GM19043 (cell line): ENCODE measurements around the gene KITLG.
"Not testable (repeated sequence)": the region's sequence is repeated elsewhere in the genome, so short reads cannot be mapped to it uniquely, and the experiment has no call there.

ENCODE experiments used
- ATAC-seq: cut with Tn5 transposase; IDR thresholded peaks from one replicate; pipeline ENCODE4 v1.9.1; 2021; ENCODE audit warnings: low read depth; ENCODE audit not compliant: unreplicated experiment

KITLG gene

GRCh38 chr12:88577537-88577936, 2.7 kb downstream of the KITLG start:
- no peak for ATAC-seq

- no peak for ATAC-seq
These were observed 3.4 kb downstream of the KITLG start for GRCh38 chr12:88576866-88577265.

- ATAC-seq, result no peak
These were observed 4.8 kb downstream of the KITLG start for GRCh38 chr12:88575361-88575970.

- ATAC-seq, result no peak
These were observed 6.0 kb downstream of the KITLG start for GRCh38 chr12:88574278-88574677.

GRCh38 chr12:88573583-88573982, 6.7 kb downstream of the KITLG start:
- ATAC-seq, result no peak

GRCh38 chr12:88572781-88573549, 7.3 kb downstream of the KITLG start:
- no peak for ATAC-seq

GRCh38 chr12:88571543-88571942, 8.7 kb downstream of the KITLG start:
- no peak for ATAC-seq

GRCh38 chr12:88570103-88570502, 10.2 kb downstream of the KITLG start:
- ATAC-seq, result no peak

- no peak for ATAC-seq
These were observed 13.8 kb downstream of the KITLG start for GRCh38 chr12:88566430-88566829.

- ATAC-seq, result no peak
These were observed 17.3 kb downstream of the KITLG start for GRCh38 chr12:88562846-88563582.

- no peak for ATAC-seq
These were observed 18.1 kb downstream of the KITLG start for GRCh38 chr12:88562151-88562550.

GRCh38 chr12:88559772-88560171, 20.5 kb downstream of the KITLG start:
- no peak for ATAC-seq

GRCh38 chr12:88559199-88559598, 21.1 kb downstream of the KITLG start:
- no peak for ATAC-seq

GRCh38 chr12:88558340-88558867, 21.9 kb downstream of the KITLG start:
- no peak for ATAC-seq

GRCh38 chr12:88556213-88556774, 24.0 kb downstream of the KITLG start:
- no peak for ATAC-seq

GRCh38 chr12:88553941-88554658, 26.2 kb downstream of the KITLG start:
- no peak for ATAC-seq

- no peak for ATAC-seq
These were observed 27.6 kb downstream of the KITLG start for GRCh38 chr12:88552610-88553079.

GRCh38 chr12:88549929-88550328, 30.3 kb downstream of the KITLG start:
- no peak for ATAC-seq

- not testable (repeated sequence) for ATAC-seq
These were observed 32.3 kb downstream of the KITLG start for GRCh38 chr12:88547949-88548348.

- no peak for ATAC-seq
These were observed 33.4 kb downstream of the KITLG start for GRCh38 chr12:88546853-88547252.
